CD4-positive, alpha-beta T cell treated with Interleukin-15 for 1 hour (primary cell): ENCODE results near the gene FAM171A1.
"Not testable (repeated sequence)": the region's sequence is repeated elsewhere in the genome, so short reads cannot be mapped to it uniquely, and the experiment has no call there.

Experiments used
- DNase-seq: peaks from one replicate; pipeline ENCODE4 v3.0.0-alpha.2; 2020

The FAM171A1 gene

GRCh38 chr10:15341502-15342128 is 29.5 kb downstream of the FAM171A1 start:
- DNase-seq: no peak

GRCh38 chr10:15339892-15340291 is 31.2 kb downstream of the FAM171A1 start:
- DNase-seq: no peak

- DNase-seq: not testable (repeated sequence)
Observed at GRCh38 chr10:15337441-15337923, 33.6 kb downstream of the FAM171A1 start.

DNA sequence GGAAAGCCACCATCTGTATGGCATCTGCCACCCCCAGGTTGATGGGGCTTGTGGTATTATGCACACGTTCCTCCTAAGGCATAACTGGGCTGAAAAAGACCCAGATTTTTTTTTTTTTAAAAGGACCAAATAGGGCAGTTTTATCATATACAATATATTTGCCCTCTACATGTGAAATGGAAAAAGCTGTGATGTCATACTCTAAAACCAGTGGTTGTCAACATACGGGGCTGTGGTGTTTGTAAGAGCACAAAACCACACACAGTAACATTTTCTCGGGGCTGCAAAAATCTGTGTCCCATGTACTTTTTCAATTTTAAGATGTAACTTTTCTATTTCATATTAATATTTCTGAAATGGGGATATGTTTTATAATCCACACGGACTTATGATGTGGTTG is 34.9 kb downstream of the FAM171A1 start:
- no peak for DNase-seq

- no peak for DNase-seq
Observed at GRCh38 chr10:15335508-15335907, 35.6 kb downstream of the FAM171A1 start.

DNA sequence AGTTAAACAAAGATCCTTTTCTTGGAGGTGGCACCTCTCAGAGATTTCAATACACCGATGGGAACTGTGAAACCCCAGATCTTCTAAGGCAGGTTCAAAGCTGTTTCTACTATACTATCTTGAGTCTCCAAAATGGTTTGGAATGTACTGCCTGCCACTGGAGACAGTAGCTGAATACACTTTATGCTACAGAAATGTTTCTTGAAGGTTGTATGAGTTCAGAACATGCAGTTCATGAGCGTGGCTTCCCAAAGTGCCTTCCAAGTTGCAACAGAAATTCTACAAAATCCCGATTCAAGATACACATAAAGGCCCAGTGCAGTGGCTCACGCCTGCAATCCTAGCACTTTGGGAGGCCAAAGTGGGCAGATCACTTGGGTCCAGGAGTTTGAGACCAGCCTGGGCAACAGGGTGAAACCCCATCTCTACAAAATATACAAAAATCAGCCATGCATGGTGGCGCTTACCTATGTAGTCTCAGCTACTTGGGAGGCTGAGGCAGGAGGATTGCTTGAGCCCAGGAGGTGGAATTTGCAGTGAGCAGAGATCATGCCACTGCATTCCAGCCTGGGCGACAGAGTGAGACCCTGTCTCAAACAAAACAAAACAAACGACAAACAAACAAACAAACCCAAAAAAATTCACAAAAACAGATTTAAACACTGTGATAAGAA is 36.3 kb downstream of the FAM171A1 start:
- no peak for DNase-seq

- no peak for DNase-seq
Observed at GRCh38 chr10:15333909-15334649, 37.0 kb downstream of the FAM171A1 start.

DNA sequence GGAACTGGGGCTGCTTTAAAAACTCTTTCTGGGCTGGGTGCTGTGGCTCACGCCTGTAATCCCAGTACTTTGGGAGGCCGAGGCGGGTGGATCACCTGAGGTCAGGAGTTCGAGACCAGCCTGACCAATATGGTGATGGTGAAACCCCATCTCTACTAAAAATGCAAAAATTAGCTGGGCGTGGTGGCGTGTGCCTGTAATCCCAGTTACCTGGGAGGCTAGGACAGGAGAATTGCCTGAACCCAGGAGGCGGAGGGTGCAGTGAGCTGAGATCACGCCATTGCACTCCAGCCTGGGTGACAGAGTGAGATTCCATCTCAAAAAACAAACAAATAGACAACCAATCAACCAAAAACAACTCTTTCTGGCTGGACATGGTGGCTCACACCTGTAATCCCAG is 37.9 kb downstream of the FAM171A1 start:
- DNase-seq: not testable (repeated sequence)

GRCh38 chr10:15331461-15331860 is 39.6 kb downstream of the FAM171A1 start:
- no peak for DNase-seq

- DNase-seq: no peak
Observed at GRCh38 chr10:15329437-15329836, 41.7 kb downstream of the FAM171A1 start.

GRCh38 chr10:15325944-15326284 is 45.2 kb downstream of the FAM171A1 start:
- DNase-seq: no peak

DNA sequence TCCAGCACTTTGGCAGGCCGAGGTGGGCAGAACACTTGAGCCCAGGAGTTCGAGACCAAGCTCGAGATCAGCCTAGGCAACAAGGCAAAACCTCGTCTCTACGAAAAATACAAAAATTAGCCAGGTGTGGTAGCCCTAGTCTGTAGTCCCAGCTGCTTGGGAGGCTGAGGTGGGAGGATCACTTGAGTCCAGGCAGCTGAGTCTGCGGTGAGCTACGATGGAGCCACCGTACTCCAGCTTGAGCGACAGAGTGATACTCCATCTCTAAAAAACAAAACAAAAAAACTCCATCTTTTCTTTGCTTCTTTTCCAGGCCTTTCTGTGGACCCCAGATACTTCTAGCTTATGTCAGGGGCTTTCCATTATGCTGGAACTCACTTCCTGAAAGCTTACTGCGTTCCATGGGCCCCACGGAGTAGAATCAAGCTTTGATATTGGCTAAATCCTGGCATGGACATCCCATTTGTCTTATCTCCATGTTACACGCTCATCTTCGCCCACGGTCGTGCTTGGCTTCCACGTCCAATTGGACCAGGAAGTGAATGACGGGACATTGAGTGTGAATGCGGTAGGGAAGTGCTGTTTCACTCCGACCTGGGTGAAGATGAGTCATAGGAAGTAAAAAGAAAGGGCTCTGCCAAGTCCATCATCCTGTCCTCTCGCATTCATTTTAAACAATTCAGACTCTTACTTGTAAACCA is 45.7 kb downstream of the FAM171A1 start:
- no peak for DNase-seq

DNA sequence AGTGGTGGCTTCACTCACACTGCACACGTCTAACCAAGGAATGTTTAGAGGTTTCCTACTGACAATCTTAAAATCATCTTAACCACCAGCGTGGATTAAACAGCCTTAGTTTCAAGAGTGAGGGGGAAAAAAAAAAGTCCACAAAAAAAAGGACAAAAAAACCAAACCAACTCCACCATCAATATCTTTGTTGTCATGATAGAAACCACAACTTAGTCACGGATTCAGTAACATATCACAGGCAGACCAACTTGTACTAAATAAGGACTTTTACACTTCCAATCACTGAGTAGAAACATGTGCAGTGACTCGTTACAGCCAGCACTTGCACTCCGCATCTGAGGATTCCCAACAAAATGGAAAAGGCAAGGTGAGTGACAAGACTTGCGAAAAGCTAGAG is 46.5 kb downstream of the FAM171A1 start:
- DNase-seq: no peak

DNA sequence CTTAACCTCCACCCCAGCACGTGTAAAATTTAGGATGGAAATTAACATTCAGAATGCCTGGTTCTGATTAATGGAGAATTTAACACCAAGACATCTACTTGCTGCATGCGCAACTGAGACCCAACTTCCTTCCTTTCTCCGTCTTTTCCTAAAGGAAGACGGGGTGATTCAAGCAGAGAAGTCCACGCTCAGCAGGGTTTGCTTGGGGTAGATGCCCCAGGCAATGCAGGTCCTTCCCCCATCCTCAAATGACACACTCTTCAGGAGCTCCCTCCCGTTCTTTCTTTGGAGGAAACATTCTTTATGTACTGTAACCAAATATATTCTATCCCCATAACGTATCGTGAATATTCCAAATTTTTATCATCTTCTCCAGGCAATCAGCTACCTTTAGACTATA is 47.0 kb downstream of the FAM171A1 start:
- no peak for DNase-seq

- no peak for DNase-seq
Observed at GRCh38 chr10:15322356-15322755, 48.7 kb downstream of the FAM171A1 start.

- DNase-seq: no peak
Observed at GRCh38 chr10:15321431-15322341, 49.4 kb downstream of the FAM171A1 start.

- no peak for DNase-seq
Observed at GRCh38 chr10:15320522-15321203, 50.4 kb downstream of the FAM171A1 start.

DNA sequence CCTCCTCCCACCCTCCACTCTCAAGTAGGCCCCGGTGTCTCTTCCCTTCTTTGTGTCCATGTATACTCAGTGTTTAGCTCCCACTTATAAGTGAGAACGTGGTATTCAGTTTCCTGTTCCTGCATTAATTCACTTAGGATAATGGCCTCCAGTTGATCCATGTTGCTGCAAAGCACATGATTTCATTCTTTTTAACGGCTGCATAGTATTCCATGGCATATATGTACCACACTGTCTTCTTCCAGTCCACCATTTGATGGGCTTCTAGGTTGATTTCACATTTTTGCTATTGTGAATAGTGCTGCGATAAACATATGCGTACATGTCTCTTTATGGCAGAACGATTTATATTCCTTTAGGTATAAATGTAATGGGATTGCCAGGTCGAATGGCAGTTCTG is 51.0 kb downstream of the FAM171A1 start:
- no peak for DNase-seq

- no peak for DNase-seq
Observed at GRCh38 chr10:15316871-15317464, 54.1 kb downstream of the FAM171A1 start.

GRCh38 chr10:15316145-15316544 is 54.9 kb downstream of the FAM171A1 start:
- no peak for DNase-seq

DNA sequence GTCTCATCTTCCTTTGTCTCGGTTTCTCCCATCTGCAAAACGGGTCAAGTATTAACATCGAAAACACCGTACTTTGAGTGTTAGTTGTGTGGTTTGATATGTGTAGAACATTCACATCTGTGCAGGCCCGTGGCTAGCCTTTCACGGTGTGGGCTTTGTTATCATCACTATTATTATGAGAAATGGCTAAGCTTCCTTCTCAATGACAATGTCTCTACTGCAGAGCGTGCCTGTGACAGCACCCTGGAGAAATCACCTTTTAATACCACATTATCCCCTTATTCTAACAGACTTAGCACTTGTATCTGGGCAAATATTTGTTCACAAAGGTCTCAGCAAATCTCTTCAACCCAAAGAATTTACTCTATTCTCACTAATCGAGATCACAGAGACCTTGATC is 55.8 kb downstream of the FAM171A1 start:
- DNase-seq: no peak
